CD4-positive, alpha-beta T cell treated with Interleukin-15 for 4 hours (primary cell): Measurements from ENCODE around the gene AMDHD2.
A peak's percentile ranks its signal among the peaks of the same experiment; 100 is the strongest.

Source experiments
- DNase-seq: peaks from one replicate; pipeline ENCODE4 v3.0.0-alpha.2; 2020; ENCODE audit warnings: low spot score

Gene AMDHD2

DNA sequence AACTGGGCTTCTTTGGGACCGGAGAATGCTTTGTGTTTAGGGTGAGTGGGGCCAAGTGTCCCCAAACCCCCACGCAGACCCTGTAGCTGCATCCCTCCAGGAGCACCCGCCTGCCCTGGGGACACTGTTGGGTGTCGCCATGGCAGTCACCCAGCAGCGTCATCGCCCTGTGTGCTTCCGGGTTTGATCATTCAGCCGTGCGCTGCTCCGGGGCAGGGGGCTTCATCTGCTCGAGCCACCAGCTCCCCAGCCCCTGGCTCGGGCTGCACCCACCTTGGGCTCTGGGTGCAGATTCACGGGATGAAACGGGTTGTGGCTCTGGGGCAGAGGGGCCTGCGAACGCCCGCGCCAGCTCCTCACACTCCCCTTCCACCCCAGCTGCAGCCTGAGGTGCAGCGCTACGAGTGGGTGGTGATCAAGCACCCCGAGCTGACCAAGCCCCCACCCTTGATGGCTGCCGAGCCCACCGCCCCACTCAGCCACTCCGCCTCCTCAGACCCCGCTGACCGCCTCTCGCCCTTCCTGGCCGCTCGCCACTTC is 20.2 kb upstream of the AMDHD2 start:
- DNase-seq: no peak

DNA sequence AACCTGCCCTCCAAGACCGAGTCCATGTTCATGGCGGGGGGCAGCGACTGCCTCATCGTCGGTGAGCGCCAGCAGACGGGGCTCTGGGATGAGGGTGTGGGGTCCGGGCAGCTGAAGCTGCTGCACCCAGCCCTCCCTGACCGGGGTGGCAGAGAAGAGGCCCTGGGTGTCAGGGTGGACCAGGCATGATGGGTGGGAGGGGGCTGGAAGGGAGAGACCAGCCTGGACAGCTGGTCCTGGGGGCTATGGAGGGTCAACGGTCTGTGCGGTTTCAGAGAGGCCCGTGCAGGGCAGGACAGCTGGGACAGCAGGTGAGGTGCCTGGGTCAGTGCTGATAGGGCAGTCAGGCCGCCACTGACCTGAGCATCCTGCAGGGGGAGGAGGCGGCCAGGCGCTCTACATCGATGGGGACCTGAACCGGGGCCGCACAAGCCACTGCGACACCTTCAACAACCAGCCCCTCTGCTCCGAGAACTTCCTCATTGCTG is 19.7 kb upstream of the AMDHD2 start:
- no peak for DNase-seq

DNA sequence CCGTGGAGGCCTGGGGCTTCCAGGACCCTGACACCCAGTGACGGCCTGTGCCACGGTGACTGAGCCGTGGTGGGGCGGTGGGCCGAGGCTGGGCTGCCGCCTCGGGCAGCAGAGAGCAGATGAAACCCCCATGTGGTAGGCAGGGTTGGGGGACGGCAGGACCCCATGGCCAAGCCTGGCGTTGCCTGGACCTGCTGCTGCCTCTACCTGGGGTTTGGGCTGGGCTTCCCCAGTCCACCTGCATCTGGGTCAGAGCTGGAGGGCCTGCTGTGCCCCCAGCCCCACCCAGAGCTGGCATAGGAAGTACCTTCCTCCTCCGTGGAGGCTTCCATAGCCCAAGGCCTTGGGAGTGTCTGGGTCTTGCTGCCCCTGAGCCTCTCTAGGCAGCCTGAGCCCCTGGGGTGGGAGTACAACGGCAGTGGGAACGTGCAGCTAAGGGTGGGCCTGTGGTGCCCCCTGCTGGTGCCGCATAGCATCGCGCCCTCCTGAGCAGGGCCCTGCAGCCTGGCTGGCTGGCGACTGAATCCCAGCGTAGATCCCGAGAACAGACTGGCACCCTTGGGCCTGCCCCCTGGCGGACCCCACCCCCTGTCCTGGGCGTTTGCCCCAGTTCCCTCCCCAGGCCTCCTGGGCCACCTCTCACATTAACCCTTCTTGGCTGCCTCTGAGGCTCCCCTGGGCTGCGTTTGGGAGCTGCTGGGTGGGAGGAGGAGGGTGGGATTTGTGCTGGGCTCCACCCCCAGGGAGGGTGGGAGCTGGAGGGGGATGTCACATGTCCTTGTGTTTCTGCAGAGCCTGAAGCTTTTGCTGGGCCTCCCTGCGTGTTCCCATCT is 19.0 kb upstream of the AMDHD2 start:
- DNase-seq: peak; percentile 79

DNA sequence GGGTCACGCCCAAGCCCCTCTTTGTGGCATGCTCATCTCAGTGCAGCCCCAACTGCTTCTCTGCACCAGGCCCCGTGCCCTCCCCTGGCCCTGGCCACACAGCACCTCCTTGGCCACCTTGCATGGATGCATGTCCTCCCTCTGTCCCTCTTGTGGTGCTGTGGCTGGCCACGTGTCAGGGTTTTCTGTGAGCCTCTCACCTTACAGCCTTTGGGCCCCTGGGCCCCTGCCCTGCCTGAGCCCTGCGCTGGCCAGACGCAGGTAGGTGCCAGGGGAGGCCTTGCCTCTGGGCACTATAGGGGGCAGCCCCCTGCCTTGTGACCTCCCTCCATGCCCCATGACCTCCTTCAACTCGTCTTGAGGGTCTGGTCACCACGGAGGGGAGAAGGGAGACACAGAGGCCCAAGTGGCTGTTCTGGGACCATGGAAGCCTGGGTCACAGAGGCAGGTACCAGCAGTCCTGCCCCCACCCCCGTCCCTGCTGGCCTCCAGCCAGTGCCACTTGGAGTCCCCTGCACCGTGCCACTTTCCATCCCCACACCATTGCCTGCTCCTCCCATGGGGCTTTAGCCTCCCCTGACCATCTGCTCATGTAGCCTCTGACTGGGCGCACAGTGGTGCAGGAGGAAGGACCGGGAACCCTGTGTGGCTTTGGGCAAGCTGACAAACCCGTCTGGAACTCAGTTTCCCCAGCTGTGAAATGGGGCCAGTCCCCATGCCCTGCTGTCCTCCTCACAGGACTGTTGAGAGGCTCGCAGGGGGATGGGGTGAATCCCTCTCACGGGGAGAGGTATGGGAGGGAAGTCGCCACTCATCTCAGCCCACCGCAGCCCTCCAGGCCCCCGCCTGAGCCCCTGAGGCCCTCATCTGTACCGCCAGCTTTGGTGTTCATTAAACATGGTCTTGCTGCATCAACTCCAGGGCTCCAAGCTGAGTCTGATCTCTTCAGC is 17.9 kb upstream of the AMDHD2 start:
- no peak for DNase-seq

DNA sequence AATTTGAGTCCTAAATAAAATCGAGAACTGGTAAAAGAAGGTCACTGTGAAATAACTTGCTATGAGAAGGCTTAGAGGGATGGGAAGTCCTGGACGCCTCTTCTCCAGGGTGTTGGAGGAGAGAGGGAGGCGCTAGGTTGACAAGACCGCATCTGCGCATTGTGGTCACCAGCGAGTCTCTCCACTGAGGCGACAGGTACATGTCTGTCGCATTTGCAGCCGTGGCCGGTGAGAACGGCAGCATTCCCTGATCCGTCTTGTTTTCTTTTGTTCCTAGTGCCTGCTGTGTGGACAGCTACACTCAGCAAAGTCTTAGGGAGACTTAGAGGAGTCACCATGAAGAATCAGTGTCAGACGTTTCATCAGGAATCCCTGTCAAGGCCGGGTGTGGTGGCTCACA is 14.5 kb upstream of the AMDHD2 start:
- no peak for DNase-seq

DNA sequence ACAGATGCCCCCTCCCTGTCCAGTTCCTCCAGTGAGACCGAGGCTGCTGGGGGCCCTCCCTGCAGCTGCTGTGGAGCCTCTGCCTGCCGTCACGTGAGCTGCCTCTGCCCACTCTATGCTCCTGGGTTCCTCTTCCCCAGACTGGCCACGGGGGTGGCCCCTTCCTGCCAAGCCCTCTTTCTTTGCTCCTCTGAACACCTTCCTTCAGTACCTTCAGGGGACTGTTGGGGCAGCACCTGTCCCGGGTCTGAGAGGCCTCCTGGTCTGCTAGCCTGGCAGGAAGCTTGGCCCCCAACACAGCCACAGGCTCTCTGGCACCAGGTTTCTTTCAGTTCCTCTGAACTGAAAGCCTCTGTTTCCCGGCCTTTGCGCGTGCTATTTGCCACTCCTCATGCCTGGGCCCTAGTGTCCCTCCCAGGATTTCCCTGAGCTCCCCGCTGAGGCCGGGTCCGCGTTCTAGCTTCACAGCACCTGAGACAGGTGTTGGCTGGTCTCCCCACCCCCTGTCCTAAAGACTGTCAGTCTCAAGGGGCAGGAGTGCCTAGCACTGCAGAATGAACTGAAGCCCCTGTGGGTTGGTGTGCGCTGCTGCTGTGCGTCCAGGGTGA is 13.0 kb upstream of the AMDHD2 start:
- DNase-seq: no peak

DNA sequence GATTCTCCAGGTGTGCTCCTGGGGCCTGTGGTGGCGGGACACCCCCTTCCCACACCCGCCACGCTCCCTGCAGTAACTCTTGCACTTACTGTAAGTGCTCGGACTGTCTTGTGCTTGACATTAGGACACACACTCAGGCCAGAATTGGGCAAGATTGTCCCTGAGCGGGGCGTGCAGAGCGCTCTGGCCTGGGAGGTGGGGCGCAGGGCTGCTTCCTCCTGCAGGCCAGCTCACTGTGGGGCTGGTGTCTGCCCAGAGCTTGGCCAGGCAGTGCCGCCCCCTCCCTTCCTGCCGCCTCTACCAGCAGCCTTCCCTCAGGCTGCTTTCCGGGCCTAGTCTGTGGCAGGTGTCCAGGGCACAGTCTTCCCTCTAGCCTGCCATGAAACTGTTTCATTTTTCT is 12.5 kb upstream of the AMDHD2 start:
- no peak for DNase-seq

DNA sequence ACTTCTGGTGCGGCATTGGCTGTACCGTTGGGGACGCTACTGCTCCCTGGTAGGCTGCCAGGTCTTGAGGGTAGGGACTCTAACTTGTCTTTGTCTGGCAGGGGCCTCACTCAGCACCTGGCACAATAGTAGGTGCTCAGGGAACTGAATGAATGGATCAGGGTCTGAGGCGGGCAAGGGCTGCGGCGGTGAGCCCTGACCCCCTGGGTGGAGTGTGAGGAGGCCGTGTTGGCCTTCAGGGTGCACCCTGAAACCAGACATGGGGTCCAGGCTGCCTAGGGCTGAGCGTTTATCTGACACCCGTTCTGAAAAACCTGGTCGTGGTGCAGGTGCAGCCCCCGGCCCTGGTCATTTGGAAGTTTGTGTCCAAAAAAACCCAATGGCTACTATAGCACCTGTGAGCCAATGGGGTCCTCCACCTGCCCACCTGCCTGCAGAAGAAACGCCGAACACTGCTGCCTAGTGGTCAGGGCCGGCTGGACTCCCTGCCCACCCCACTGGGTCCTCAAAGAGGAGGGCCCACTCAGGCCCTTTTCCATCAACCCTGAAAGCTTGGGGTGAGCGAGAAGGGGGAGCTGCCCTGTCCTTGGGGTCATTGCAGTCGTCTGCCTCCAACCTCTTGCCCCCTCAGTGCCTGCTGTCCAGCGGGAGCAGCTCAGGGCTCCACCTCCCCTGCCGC is 11.3 kb upstream of the AMDHD2 start:
- no peak for DNase-seq

DNA sequence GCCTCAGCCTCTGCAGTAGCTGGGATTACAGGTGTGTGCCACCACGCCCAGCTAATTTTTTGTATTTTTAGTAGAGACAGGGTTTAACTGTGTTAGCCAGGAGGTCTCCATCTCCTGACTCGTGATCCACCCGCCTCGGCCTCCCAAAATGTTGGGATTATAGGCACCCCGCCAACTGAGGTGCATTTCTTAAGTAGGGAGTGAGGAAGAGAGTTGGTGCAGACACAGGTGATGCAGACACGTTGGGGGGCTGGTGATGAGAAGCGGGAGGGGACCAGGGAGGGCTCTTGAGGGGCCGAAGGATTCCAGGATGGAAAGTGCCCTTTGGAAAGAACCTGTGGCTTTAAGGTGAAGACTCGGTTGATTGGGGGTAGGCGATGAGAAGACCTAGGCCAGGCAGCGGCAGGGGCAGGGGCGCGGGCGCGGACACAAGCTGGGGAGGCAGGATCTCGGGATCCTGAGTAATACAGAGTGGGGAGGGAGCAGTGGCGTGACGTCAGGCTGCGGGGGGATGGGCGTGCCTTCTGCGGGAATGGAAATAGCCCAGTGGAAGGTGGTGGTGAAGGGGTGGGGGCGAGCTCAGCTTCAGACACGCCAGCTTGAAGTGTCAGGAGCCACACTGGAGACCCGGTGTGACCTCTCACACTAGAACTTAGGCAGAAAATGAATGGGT is 8.9 kb upstream of the AMDHD2 start:
- DNase-seq: no peak

DNA sequence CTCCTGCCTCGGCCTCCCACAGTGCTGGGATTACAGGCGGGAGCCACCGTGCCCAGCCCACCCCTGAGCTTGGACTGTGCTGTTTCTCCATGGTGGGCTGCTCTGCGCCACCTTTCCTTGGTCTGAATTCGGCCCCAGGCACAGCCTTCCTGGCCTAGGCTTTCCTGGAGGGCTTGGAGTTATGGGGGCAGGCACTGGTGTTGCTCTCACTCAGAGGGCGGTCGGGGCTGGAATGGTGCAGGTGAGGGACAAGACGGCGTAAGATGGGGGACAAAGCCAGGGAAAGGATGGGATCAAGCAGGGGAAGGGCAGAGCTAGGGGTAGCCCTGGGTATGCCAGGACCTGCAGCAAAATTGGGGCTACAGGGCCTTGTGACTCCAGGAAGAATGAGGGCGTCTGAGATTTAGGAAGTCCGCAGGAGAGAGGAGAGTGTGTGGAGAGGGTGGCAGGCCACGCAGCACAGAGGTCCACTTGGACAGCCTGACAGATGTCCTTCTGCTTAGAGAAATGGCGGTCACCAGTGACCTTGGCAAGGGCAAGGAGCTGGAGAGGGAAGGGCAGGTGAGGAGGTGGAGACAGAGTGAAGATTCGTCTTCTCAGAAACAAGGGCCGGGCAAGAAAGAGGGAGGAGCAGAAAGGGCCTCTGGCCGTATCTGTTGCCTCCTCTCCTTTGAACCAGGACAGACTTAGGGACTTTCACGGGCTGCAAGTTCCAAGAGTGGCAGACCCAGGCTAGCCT is 8.0 kb upstream of the AMDHD2 start:
- DNase-seq: no peak

DNA sequence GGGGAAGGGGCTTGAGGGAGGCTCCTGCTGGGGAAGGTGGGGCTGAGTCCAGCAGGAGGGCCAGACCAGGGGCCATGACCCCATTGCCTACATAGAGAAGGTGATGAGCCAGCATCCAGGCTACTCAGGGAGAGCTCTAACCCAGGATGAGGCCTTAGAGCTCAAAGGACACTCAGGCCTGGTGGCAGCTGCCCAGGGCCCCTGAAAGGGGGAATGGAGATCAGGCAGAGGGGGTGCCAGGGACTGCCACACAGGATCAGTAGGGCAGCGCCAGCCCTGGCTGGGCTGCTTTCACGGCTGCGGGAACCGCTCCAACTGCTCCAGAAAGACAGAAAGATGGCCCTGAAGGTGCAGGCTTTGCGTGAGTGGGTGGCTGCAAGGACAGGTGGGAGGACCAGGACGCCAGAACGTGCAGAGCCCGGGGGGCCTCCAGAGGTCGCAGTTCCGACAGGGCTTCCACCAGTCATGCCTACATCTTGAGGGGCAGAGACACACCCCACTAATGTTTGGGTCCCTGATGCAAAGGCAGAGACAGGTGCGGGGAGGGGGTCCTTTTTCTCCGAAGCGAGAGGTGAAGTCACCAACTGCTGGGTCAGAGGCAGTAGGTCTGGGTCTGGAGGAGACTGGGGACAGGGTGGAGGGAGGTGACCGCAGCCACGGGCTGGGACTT is 7.3 kb upstream of the AMDHD2 start:
- DNase-seq: peak; percentile 22

DNA sequence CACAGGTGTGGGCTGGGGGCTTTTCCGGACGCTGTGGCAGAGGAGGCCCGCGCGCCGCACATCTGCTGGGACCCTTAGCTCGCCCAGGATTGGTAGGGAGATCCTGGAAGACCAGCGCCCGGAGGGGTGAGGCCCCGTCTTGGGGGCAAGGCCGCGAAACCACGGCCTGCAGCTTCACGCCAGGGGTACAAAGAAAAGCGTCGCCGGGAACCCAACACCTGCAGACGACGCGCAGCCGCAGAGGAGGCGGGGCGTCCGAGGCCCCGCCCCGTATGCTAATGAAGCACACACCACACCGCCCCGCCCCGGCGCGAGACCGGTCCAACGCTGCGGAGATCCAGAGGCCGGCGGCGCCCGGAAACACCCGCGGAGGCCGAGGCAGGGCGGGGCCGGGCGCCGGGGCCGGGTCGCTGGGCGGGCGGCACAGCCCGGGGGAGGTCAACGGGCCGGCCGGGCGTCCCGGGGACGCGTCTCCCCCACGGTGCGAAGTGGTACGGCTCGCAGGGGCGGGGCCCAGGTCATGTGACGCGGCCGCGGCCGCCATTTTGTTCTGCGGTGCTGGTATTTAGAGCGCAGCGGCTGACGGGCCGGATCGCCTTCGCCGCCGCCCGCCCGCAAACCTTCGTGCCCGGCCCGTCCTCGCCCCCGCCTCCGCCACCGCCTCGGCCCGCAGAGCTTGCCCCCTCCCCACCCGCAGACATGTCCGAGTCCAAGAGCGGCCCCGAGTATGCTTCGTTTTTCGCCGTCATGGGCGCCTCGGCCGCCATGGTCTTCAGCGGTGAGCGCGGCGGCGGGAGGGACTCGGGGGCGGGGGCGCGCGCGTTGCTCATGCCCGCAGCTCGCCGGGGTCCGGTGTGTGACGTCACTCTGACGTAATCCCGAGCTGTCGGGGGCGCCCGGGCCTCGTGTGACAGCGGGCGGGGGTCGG is 6.5 kb upstream of the AMDHD2 start, which contains the start of gene ATP6V0C:
ATP6V0C (plus strand) TSS at position 548 of the 928 bp plus-strand sequence; CDS start at position 700, 152 bp downstream.
- DNase-seq: peak; percentile 93

DNA sequence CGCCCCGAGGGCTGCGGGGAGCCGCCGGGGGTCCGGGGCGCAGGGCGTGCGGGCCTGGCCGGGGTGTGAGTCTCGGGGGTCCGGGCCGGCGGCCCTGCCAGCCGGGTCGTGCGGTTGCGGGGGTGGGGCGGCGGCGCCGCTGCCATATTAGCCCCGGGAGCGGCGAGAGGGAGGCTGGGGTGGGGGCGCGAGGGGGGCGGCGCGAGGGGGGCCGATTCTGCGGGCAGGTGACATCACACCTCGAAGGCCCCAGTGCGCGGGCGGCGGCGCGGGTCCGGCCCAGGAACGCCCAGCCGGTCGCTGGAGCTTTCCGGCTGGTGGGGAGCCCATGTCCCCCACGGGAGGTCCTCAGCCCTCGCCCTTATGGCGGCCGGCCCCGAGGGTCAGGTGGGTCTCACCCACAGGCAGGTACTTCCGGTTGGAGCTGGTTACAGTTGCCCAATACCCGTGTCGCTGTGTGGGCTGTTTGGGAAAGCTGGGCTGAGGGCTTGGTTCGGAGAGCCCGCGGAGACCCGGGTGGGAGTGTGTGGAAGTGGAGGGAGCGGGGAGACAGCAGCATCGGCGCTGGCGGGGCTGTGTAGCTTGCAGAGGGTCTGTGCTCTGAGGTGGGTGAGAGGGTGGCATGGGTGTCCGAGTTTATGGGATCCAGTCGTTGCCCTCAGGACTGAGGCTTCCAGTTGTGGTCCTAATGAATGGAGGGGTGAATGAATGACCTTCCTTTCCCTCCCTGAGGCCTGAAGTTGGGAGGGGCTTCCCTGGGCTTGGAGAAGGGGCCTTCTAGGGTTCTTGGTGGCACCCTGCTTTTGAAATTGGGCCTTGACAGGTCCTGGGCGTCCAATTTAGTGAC is 5.6 kb upstream of the AMDHD2 start:
- DNase-seq: no peak

DNA sequence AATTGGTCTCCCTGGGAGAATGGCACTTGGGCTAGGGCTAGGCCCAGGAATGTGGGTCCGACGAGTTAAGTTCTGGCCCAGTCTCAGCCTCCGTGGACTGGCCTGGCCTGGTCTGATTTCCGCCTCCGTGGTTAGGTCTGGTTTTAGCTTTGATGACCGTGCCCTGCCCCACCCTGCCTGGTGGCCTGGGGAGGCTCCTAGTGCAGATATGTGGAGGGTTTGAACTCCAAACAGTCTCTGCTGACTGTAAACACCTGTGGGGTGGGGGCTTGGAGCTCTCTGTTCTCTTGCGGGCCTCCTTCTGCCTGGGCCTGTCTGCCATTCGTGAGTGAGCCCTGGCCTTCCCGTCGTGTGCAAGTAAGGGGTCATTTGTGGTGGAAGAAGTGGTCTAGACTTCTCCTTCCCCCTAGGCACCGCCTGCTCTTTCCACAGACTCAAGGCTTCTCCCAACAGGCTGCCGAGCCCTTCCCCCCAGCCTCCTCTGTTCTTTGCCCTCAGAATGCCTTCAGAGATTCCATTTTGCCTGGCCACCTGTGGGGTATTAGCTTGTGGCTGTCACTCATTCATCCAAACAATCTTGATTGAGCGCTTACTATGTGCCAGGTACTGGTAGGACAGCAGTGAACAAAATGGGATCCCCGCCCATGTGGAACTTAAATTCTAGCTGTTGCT is 4.9 kb upstream of the AMDHD2 start:
- no peak for DNase-seq

DNA sequence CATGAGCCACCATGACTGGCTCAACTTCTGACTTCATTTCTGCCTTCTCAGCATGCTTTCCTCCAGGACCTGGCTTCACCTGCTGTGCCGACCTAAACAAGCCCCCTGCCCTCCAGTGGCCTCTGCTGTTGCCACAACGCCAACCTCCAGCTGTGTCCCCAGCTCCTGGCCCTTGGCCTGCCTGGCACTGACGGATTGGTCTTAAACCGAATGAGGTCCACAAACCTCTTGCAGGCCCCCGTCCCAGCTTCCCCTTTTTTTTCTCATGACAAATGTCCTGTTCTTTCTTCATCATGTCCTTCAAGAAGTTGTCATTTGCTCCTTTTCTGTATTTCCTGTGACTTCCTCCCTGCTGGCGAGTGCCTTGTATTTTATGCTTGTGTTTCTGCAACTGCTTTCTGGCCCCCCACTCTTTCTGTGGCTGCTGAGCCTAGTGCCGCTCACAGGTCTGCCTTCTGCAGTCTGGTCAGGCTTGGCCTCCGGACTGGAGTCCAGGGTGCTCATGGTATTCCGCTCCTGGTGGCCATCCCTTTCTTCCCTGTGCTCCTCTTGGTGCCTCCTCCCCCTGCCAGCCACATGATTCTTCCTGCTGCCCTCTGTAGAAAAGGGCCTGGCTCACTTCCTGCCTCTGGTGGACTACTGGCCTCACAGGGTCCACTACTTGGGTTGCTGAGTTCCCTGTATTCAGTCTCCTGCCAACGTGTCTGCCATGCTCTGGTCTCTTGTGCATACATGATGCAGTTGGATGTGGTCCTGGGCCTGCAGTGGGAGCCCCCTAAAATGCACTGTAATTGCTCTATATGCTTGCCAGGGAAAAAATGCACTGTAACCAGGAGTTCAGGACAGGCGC is 3.6 kb upstream of the AMDHD2 start:
- no peak for DNase-seq
